T-cell (primary cell): ENCODE measurements around the gene NCR3LG1. TPM values are rescaled to one million over a fixed set of nuclear protein-coding genes. Genes with fewer than 3 reads are reported as not detected.

Experiments
- ATAC-seq, 4 experiments: fragments of 200-7000 bp in 3 of 4; fragments of 150-1000 bp in 1 of 4; cut with Tn5 transposase; replicated peaks in 1 of 4; 1 replicate in 3 of 4; 2 replicates in 1 of 4; pipeline ENCODE4 v1.10.0; 2021; ENCODE audit warnings: moderate library complexity in 3 of 4, mild to moderate bottlenecking in 2 of 4, moderate number of reproducible peaks in 1 of 4
- CTCF ChIA-PET, 2 donors: fragments of 300-600 bp; sonication (Branson Sonifier 250); formaldehyde crosslinking; loops; one replicate each; lab custom pipeline; 2022; ENCODE audit warnings: antibody characterized with exemption in 2 of 2; lab: Charles Lee
- POLR2A ChIA-PET, 2 donors: fragments of 300-600 bp; sonication (Branson Sonifier 250); formaldehyde crosslinking; loops; one replicate each; lab custom pipeline; 2022; ENCODE audit warnings: antibody characterized with exemption in 2 of 2; lab: Charles Lee
- DNase-seq, 35 experiments: peaks; one replicate each; pipeline versions ENCODE4 v3.0.0 to v3.0.0-alpha.2; 2013 to 2023
- H3K27ac ChIP-seq: one replicate; pipeline ENCODE4 v1.5.1; 2013; ENCODE audit warnings: low read length
- H3K27me3 ChIP-seq, 2 experiments: replicated peaks in 1 of 2; 1 replicate in 1 of 2; 2 replicates in 1 of 2; pipeline versions ENCODE4 v1.6.1 to v1.7.0; 2013; ENCODE audit warnings: low read length in 1 of 2, mixed read lengths in 1 of 2; ENCODE audit not compliant: control insufficient read depth in 2 of 2, insufficient read depth in 2 of 2; ENCODE audit errors: extremely low read depth in 1 of 2
- H3K36me3 ChIP-seq, 2 donors: 1 replicate in 1 of 2; 2 replicates in 1 of 2; pipeline versions ENCODE4 v1.6.1 to v1.7.0; 2013; ENCODE audit warnings: low read length in 1 of 2; ENCODE audit not compliant: control insufficient read depth in 2 of 2, insufficient read depth in 1 of 2; ENCODE audit errors: extremely low read depth in 1 of 2
- H3K4me1 ChIP-seq, 2 experiments: 1 replicate in 1 of 2; 2 replicates in 1 of 2; pipeline versions ENCODE4 v1.6.1 to v1.7.0; 2013; ENCODE audit warnings: low read length in 2 of 2, mixed read lengths in 1 of 2; ENCODE audit not compliant: insufficient read depth in 2 of 2, control insufficient read depth in 1 of 2; ENCODE audit errors: extremely low read depth in 1 of 2
- H3K4me3 ChIP-seq, 2 donors: 1 replicate in 1 of 2; 2 replicates in 1 of 2; pipeline versions ENCODE4 v1.5.1 to v1.7.0; 2013; ENCODE audit warnings: mild to moderate bottlenecking in 2 of 2, low read length in 1 of 2, moderate library complexity in 1 of 2; ENCODE audit not compliant: control insufficient read depth in 1 of 2; ENCODE audit errors: extremely low read depth in 1 of 2
- H3K9me3 ChIP-seq: 2 replicates; pipeline ENCODE4 v1.7.0; 2013
- H3K27ac Mint-ChIP-seq, 2 donors: one replicate each; pipeline ENCODE4 v1.8.0; 2020 to 2021; ENCODE audit warnings: mild to moderate bottlenecking in 2 of 2, mixed read lengths in 2 of 2
- H3K27me3 Mint-ChIP-seq, 2 donors: one replicate each; pipeline ENCODE4 v1.8.0; 2021 to 2022; ENCODE audit warnings: mixed read lengths in 2 of 2
- H3K36me3 Mint-ChIP-seq: one replicate; pipeline ENCODE4 v1.8.0; 2021; ENCODE audit warnings: mixed read lengths
- H3K4me1 Mint-ChIP-seq, 3 donors: one replicate each; pipeline ENCODE4 v1.8.0; 2020 to 2022; ENCODE audit warnings: mixed read lengths in 3 of 3, mild to moderate bottlenecking in 1 of 3
- H3K4me3 Mint-ChIP-seq, 3 donors: one replicate each; pipeline ENCODE4 v1.8.0; 2020 to 2022; ENCODE audit warnings: mild to moderate bottlenecking in 3 of 3, mixed read lengths in 3 of 3, moderate library complexity in 3 of 3
- H3K9me3 Mint-ChIP-seq, 3 donors: one replicate each; pipeline ENCODE4 v1.8.0; 2020 to 2022; ENCODE audit warnings: mixed read lengths in 3 of 3
- WGBS: methylation state at CpG from one replicate; pipeline ENCODE4 v1.1.5; 2013; ENCODE audit warnings: missing lambda C conversion rate; ENCODE audit not compliant: insufficient coverage; 5-methylcytosine and 5-hydroxymethylcytosine counted together
- total RNA-seq, 35 experiments: library from RNA in 6 of 35; stranded (reverse) in 6 of 35; fragments of 120-200 nt in 1 of 35; gene quantifications; one replicate each; pipeline versions ENCODE4 v1.2.1 to v1.2.4 and lab custom pipeline; 2013 to 2026

NCR3LG1 gene
- total RNA-seq (1 to 10 TPM; 1.8 to 3.6 (median 2.6) TPM), total RNA-seq (lab: John Stamatoyannopoulos, UW) (5.2 to 82.0 (median 12.3) reads per million in 29 experiments)
- 3.4 TPM for total RNA-seq (2013)

GRCh38 chr11:17351510-17352176, at the start of gene NCR3LG1:
TSS of gene NCR3LG1 (plus strand) at chr11:17351800. CDS start at chr11:17351970, 170 bp downstream.
- peak within 1 kb of the TSS; percentile 55 to 68 for H3K27ac Mint-ChIP-seq

GRCh38 chr11:17313349-17314231, 38.0 kb upstream of the NCR3LG1 start:
- Histone ChIP-seq H3K27ac (no peak overlapping the region), H3K4me3 (no peak overlapping the region), H3K9me3 (no peaks in the 10 kb centered on the region), H3K4me1 (no peaks in the 10 kb centered on the region), H3K27me3 (no peaks in the 10 kb centered on the region), H3K36me3 (peaks cover 0 to 43% of the 10 kb centered on the region in 2 donors)
- 95% methylated on average over 5 of the region's 8 CpGs for WGBS
- no peak for DNase-seq
- no peaks in the 10 kb centered on the region for H3K4me1 Mint-ChIP-seq
- H3K9me3 Mint-ChIP-seq: no peaks in the 10 kb centered on the region
- H3K27me3 Mint-ChIP-seq: no peaks in the 10 kb centered on the region
- ATAC-seq: no peak
- no peak overlapping the region for H3K4me3 Mint-ChIP-seq
- no peak overlapping the region for H3K27ac Mint-ChIP-seq
- H3K36me3 Mint-ChIP-seq: peaks cover 22% of the 10 kb centered on the region
- ChIA-PET POLR2A (no interaction called here), CTCF (no interaction called here)

More at GRCh38 chr11:17351510-17352176, at the start of gene NCR3LG1:
- DNase-seq (peak; percentile 26 to 84 (median 55)), ATAC-seq (peak; percentile 58 to 81 (median 63))
- Mint-ChIP-seq H3K27me3 (peaks cover 0 to 1% of the 10 kb centered on the region in 2 donors), H3K4me1 (peaks cover 25 to 37% (median 30%) of the 10 kb centered on the region in 3 donors), H3K4me3 (peak within 1 kb of the TSS; percentile 86 to 94 (median 87)), H3K36me3 (no peaks in the 10 kb centered on the region), H3K9me3 (no peaks in the 10 kb centered on the region)
- Histone ChIP-seq H3K9me3 (no peaks in the 10 kb centered on the region), H3K27ac (peak within 1 kb of the TSS; percentile 50), H3K27me3 (peaks cover 0 to 4% of the 10 kb centered on the region in 2 experiments), H3K4me1 (peaks cover 17 to 22% of the 10 kb centered on the region in 2 experiments), H3K36me3 (no peaks in the 10 kb centered on the region), H3K4me3 (peak within 1 kb of the TSS; percentile 63 to 89)
- ChIA-PET POLR2A (interaction anchor here in 1 of 2 donors (0.6 to 0.8 kb wide), 2 partner anchors 76 to 1032 kb away, joined by 3 read pairs; no protein-coding TSS in a partner anchor), CTCF (interaction anchor here (0.6 to 1.5 kb wide), 10 partner anchors 14 to 247 kb away, joined by 3 to 5 read pairs (median 4); no protein-coding TSS in a partner anchor)
- WGBS: under 1% methylated on average over 46 of the region's 61 CpGs

- Mint-ChIP-seq H3K9me3 (no peaks in the 10 kb centered on the region), H3K27me3 (no peaks in the 10 kb centered on the region), H3K36me3 (peaks cover 25% of the 10 kb centered on the region), H3K4me1 (no peaks in the 10 kb centered on the region), H3K4me3 (no peak overlapping the region), H3K27ac (no peak overlapping the region)
- WGBS: 92% methylated on average over 1 of the region's 1 CpG
- ChIA-PET CTCF (no interaction called here), POLR2A (no interaction called here)
- Histone ChIP-seq H3K9me3 (no peaks in the 10 kb centered on the region), H3K27ac (no peak overlapping the region), H3K36me3 (peaks cover 0 to 44% of the 10 kb centered on the region in 2 donors), H3K4me1 (no peaks in the 10 kb centered on the region), H3K27me3 (no peaks in the 10 kb centered on the region), H3K4me3 (no peak overlapping the region)
- ATAC-seq (no peak), DNase-seq (no peak)
Observed at GRCh38 chr11:17314232-17314547, 37.4 kb upstream of the NCR3LG1 start.

GRCh38 chr11:17314904-17315426, 36.6 kb upstream of the NCR3LG1 start:
- POLR2A ChIA-PET: interaction anchor here in 1 of 2 donors (0.5 kb wide), 1 partner anchor 74 kb away, joined by 3 read pairs; no protein-coding TSS in a partner anchor
- peaks cover 0 to 43% of the 10 kb centered on the region in 2 donors for H3K36me3 ChIP-seq

GRCh38 chr11:17328871-17329494, 22.6 kb upstream of the NCR3LG1 start:
- POLR2A ChIA-PET: interaction anchor here in 1 of 2 donors (0.6 kb wide), 1 partner anchor 42 kb away, joined by 7 read pairs; no protein-coding TSS in a partner anchor
- 95% methylated on average over 5 of the region's 5 CpGs for WGBS
- Histone ChIP-seq H3K27ac (no peak overlapping the region), H3K27me3 (no peaks in the 10 kb centered on the region), H3K4me3 (no peak overlapping the region), H3K4me1 (peaks cover 0 to 3% of the 10 kb centered on the region in 2 experiments), H3K36me3 (peaks cover 8 to 40% of the 10 kb centered on the region in 2 donors), H3K9me3 (no peaks in the 10 kb centered on the region)
- no peak for ATAC-seq
- peaks cover 60% of the 10 kb centered on the region for H3K36me3 Mint-ChIP-seq
- CTCF ChIA-PET: no interaction called here
- H3K27me3 Mint-ChIP-seq: no peaks in the 10 kb centered on the region
- H3K4me3 Mint-ChIP-seq: no peak overlapping the region
- DNase-seq: no peak
- H3K4me1 Mint-ChIP-seq: peaks cover 11 to 25% (median 17%) of the 10 kb centered on the region in 3 donors
- H3K27ac Mint-ChIP-seq: no peak overlapping the region
- H3K9me3 Mint-ChIP-seq: no peaks in the 10 kb centered on the region

More at GRCh38 chr11:17314904-17315426, 36.6 kb upstream of the NCR3LG1 start:
- H3K27me3 ChIP-seq: no peaks in the 10 kb centered on the region
- WGBS: no CpG with 5 or more reads among the region's 1 CpG
- H3K4me3 ChIP-seq: no peak overlapping the region
- Mint-ChIP-seq H3K4me1 (no peaks in the 10 kb centered on the region), H3K4me3 (no peak overlapping the region), H3K36me3 (peaks cover 23% of the 10 kb centered on the region), H3K27me3 (no peaks in the 10 kb centered on the region), H3K9me3 (peaks cover 0 to 3% (median 0%) of the 10 kb centered on the region in 3 donors), H3K27ac (no peak overlapping the region)
- ATAC-seq (no peak), DNase-seq (no peak)
- H3K27ac ChIP-seq: no peak overlapping the region
- no peaks in the 10 kb centered on the region for H3K4me1 ChIP-seq
- H3K9me3 ChIP-seq: no peaks in the 10 kb centered on the region
- CTCF ChIA-PET: no interaction called here
